ENCODE measurements around the gene CLEC2A.
"Not testable (repeated sequence)": the region's sequence is repeated elsewhere in the genome, so short reads cannot be mapped to it uniquely, and the experiment has no call there.

Gene CLEC2A

GRCh38 chr12:9876120-9876519 is 56.0 kb downstream of the CLEC2A start:
- DNase-seq, result not testable (repeated sequence)

DNA sequence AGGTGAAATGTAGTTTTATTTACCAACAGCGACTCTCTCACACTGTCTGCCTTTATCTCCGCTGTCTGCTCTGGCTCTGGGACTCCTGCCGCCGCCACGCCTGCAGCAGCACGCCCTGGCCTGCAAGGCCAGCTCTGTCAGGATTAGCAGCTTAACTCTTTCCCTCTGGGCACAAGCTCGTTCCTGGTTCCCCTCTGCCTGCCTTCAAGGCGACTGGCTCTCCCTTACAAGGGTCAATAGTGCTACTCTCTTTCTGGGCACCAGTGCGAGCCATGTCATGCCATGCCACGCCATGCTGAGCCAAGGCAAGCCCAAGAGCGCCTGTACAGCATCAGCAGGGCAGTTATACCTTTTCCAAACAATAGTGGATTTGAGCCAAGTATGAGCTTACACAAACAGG is 59.4 kb downstream of the CLEC2A start:
- DNase-seq, result no peak

GRCh38 chr12:9872162-9872561 is 60.0 kb downstream of the CLEC2A start:
- DNase-seq, result no peak

GRCh38 chr12:9870286-9870866 is 61.8 kb downstream of the CLEC2A start:
- DNase-seq, result no peak

- DNase-seq, result peak; percentile 31
Measured at GRCh38 chr12:9869307-9870161, 62.6 kb downstream of the CLEC2A start, which contains the start of gene CLEC2B. CLEC2B (minus strand) TSS chr12:9869354.

DNA sequence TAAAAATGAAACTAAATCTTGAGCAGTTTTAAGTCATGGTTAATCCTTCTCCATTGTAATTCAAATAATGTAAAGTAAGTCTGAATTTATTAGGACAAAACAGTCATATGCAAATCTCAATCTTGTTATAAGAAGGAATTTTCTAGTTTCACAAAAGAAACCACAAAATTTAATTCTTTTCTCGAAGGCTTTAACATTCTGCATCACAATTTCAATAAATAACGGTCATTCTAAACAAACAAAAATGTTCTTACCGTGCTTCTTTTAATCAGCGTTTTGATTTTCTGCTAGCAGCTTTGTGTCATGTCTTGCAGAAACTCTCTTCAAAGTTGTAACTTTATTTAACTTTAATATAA is 63.2 kb downstream of the CLEC2A start:
- DNase-seq, result no peak

DNA sequence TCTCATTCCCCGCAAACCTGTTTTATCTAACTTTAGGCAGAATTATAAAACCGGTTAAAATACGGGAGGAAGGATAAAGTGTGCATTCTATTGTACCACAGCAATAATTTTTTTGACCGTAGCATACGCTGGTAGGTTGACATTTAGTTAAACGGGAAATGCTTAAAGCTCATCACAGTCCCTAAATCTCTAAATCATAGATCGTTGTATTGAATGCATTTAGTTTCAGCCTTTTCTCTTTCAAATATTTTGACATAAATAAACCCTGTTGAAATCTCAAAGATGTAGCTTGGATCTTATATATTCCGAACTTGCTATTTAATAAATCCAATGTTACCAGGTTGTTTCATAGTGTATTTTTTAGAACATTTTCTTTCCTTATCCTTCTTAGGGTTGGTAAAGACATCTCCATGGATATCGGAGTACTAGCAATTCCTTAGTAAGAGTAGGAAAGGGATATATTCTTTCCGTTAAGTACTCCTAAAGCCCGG is 63.8 kb downstream of the CLEC2A start:
- no peak for DNase-seq

- DNase-seq, result no peak
Measured at GRCh38 chr12:9867531-9867930, 64.6 kb downstream of the CLEC2A start.

- DNase-seq, result no peak
Measured at GRCh38 chr12:9866860-9867269, 65.3 kb downstream of the CLEC2A start.

DNA sequence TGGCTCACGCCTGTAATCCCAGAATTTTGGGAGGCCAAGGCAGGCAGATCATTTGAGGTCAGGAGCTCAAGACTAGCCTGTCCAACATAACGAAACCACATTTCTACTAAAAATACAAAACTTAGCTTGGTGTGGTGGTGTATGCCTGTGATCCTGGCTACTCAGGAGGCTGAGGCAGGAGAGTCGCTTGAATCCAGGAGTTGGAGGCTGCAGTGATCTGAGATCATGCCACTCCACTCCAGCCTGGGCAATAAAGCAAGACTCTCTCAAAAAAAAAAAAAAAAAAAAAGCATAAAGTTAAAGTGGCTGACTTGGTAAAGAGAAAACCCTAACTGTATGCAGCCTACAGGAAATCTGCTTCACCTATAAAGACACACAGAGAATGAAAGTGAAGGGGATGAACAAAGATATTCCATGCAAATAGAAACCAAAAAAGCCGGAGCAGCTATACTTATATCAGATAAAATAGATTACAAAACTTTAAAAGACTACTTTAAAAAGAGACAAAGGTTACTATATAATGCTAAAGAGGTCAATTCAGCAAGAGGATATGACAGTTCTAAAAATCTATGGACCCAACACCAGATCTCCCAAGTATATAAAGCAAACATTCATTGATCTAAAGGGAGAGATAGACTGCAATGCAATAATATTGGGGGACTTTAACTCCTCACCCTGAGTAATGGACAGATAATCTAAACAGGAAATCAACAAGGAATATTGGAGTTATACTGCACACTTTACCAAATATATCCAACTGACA is 67.1 kb downstream of the CLEC2A start:
- no peak for DNase-seq
